Renal pelvis (tissue), 4 donors: Measurements from ENCODE around the gene MAP3K6. TPM values are rescaled to one million over a fixed set of nuclear protein-coding genes. Genes with fewer than 3 reads are reported as not detected.
"Not testable (repeated sequence)": the region's sequence is repeated elsewhere in the genome, so short reads cannot be mapped to it uniquely, and the experiment has no call there.

ENCODE experiments used
- DNase-seq: peaks from one replicate; pipeline ENCODE4 v3.0.0-alpha.2; 2013
- polyA plus RNA-seq, 3 donors: library from polyadenylated mRNA; unstranded; fragments of 120-200 nt; gene quantifications; one replicate each; pipeline ENCODE4 v1.2.1, GENCODE V29; 2013; ENCODE audit not compliant: insufficient read length in 3 of 3

The MAP3K6 gene
- polyA plus RNA-seq, 3 donors, result 9.4 to 11.4 (median 9.7) TPM

- no peak for DNase-seq
Measured at GRCh38 chr1:27397749-27398148, 31.0 kb upstream of the MAP3K6 start.

GRCh38 chr1:27397110-27397509, 30.3 kb upstream of the MAP3K6 start:
- no peak for DNase-seq

- DNase-seq, result peak; percentile 70
Measured at GRCh38 chr1:27395441-27396195, 28.9 kb upstream of the MAP3K6 start.

- DNase-seq, result no peak
Measured at GRCh38 chr1:27394925-27395324, 28.2 kb upstream of the MAP3K6 start.

- DNase-seq, result no peak
Measured at GRCh38 chr1:27394282-27394658, 27.5 kb upstream of the MAP3K6 start.

GRCh38 chr1:27393641-27394281, 27.0 kb upstream of the MAP3K6 start:
- DNase-seq, result no peak

- DNase-seq, result no peak
Measured at GRCh38 chr1:27392778-27393635, 26.2 kb upstream of the MAP3K6 start.

GRCh38 chr1:27392096-27392777, 25.5 kb upstream of the MAP3K6 start, which contains the start of gene GPR3:
GPR3 (plus strand) TSS chr1:27392622; CDS start chr1:27393799, 1,177 bp downstream.
- DNase-seq, result peak; percentile 85

GRCh38 chr1:27391511-27392095, 24.8 kb upstream of the MAP3K6 start:
- DNase-seq, result no peak

GRCh38 chr1:27388337-27389005, 21.7 kb upstream of the MAP3K6 start:
- no peak for DNase-seq

GRCh38 chr1:27384797-27385196, 18.0 kb upstream of the MAP3K6 start:
- DNase-seq, result not testable (repeated sequence)

GRCh38 chr1:27383661-27384060, 16.9 kb upstream of the MAP3K6 start:
- DNase-seq, result no peak

GRCh38 chr1:27383039-27383605, 16.4 kb upstream of the MAP3K6 start, which contains the start of gene CD164L2:
CD164L2 (minus strand) TSS chr1:27383333; CDS start chr1:27383239, 94 bp downstream.
- no peak for DNase-seq

- no peak for DNase-seq
Measured at GRCh38 chr1:27381969-27382762, 15.4 kb upstream of the MAP3K6 start.

- no peak for DNase-seq
Measured at GRCh38 chr1:27380766-27381733, 14.3 kb upstream of the MAP3K6 start.

GRCh38 chr1:27380224-27380623, 13.5 kb upstream of the MAP3K6 start:
- no peak for DNase-seq

GRCh38 chr1:27379564-27380122, 12.9 kb upstream of the MAP3K6 start:
- DNase-seq, result no peak
